SIG-M5 treated with dmso at 0.1 percent for 504 hours (cell line): ENCODE data around the gene CENPU.

ENCODE experiments used
- DNase-seq: peaks from one replicate; lab custom pipeline; 2025; ENCODE audit not compliant: unreplicated experiment; lab: John Stamatoyannopoulos, UW

Gene CENPU

GRCh38 chr4:184713887-184714286 lies 20.0 kb downstream of the CENPU start:
- DNase-seq: no peak

- no peak for DNase-seq
These were observed 21.6 kb downstream of the CENPU start for GRCh38 chr4:184712322-184712721.

GRCh38 chr4:184706453-184706852 lies 27.4 kb downstream of the CENPU start:
- DNase-seq: no peak

GRCh38 chr4:184705692-184706091 lies 28.2 kb downstream of the CENPU start:
- no peak for DNase-seq

- no peak for DNase-seq
These were observed 31.8 kb downstream of the CENPU start for GRCh38 chr4:184702114-184702513.

GRCh38 chr4:184699941-184700340 lies 34.0 kb downstream of the CENPU start:
- no peak for DNase-seq

GRCh38 chr4:184697956-184698355 lies 35.9 kb downstream of the CENPU start:
- DNase-seq: no peak

GRCh38 chr4:184695178-184695896 lies 38.6 kb downstream of the CENPU start:
- DNase-seq: no peak

GRCh38 chr4:184694412-184694956 lies 39.4 kb downstream of the CENPU start:
- DNase-seq: no peak

- no peak for DNase-seq
These were observed 40.8 kb downstream of the CENPU start for GRCh38 chr4:184693056-184693455.

GRCh38 chr4:184689681-184690080 lies 44.2 kb downstream of the CENPU start:
- DNase-seq: no peak

- no peak for DNase-seq
These were observed 45.4 kb downstream of the CENPU start for GRCh38 chr4:184688447-184688846.

GRCh38 chr4:184688005-184688404 lies 45.9 kb downstream of the CENPU start:
- DNase-seq: no peak

GRCh38 chr4:184684491-184685189 lies 49.3 kb downstream of the CENPU start:
- DNase-seq: peak; percentile 88

GRCh38 chr4:184681916-184682315 lies 52.0 kb downstream of the CENPU start:
- DNase-seq: no peak

GRCh38 chr4:184680698-184681097 lies 53.2 kb downstream of the CENPU start:
- no peak for DNase-seq

GRCh38 chr4:184675821-184676492 lies 57.9 kb downstream of the CENPU start:
- DNase-seq: no peak

- DNase-seq: no peak
These were observed 58.9 kb downstream of the CENPU start for GRCh38 chr4:184675018-184675417.

GRCh38 chr4:184674011-184674410 lies 59.9 kb downstream of the CENPU start:
- DNase-seq: no peak

- DNase-seq: no peak
These were observed 61.2 kb downstream of the CENPU start for GRCh38 chr4:184672741-184673140.

- DNase-seq: no peak
These were observed 62.8 kb downstream of the CENPU start for GRCh38 chr4:184671101-184671500.

GRCh38 chr4:184669251-184669650 lies 64.6 kb downstream of the CENPU start:
- no peak for DNase-seq
